GM15510 (cell line): ENCODE results near the gene HAUS8.

ENCODE experiments used
- POLR2A ChIP-seq: IDR thresholded peaks from 3 replicates; pipeline ENCODE4 v1.6.1; 2011; ENCODE audit warnings: borderline replicate concordance; ENCODE audit not compliant: insufficient read length; ENCODE audit errors: extremely low read depth

The HAUS8 gene

GRCh38 chr19:17081672-17082630, 6.7 kb upstream of the HAUS8 start:
- no peak for TF ChIP-seq POLR2A

- no peak for TF ChIP-seq POLR2A
Measured at GRCh38 chr19:17080440-17080801, 5.2 kb upstream of the HAUS8 start.

GRCh38 chr19:17079710-17080439, 4.6 kb upstream of the HAUS8 start:
- no peak for TF ChIP-seq POLR2A

GRCh38 chr19:17078920-17079709, 3.9 kb upstream of the HAUS8 start:
- TF ChIP-seq POLR2A = no peak

- no peak for TF ChIP-seq POLR2A
Measured at GRCh38 chr19:17078036-17078919, 3.0 kb upstream of the HAUS8 start.

GRCh38 chr19:17077447-17078028, 2.3 kb upstream of the HAUS8 start:
- TF ChIP-seq POLR2A = no peak

GRCh38 chr19:17076543-17076991, 1.3 kb upstream of the HAUS8 start:
- TF ChIP-seq POLR2A = peak; percentile 8

- TF ChIP-seq POLR2A = no peak
Measured at GRCh38 chr19:17075864-17076542, 751 bp upstream of the HAUS8 start.

- no peak for TF ChIP-seq POLR2A
Measured at GRCh38 chr19:17074634-17075034, 618 bp downstream of the HAUS8 start.

GRCh38 chr19:17073869-17074633, 1.2 kb downstream of the HAUS8 start:
- no peak for TF ChIP-seq POLR2A

GRCh38 chr19:17070912-17071311, 4.3 kb downstream of the HAUS8 start:
- no peak for TF ChIP-seq POLR2A

GRCh38 chr19:17070421-17070820, 4.8 kb downstream of the HAUS8 start:
- TF ChIP-seq POLR2A = no peak
